Ovary (tissue), 3 donors: ENCODE data around the gene SNTB2.

Experiments
- POLR2A ChIP-seq: fragments of 450-650 bp; IDR thresholded peaks from one replicate; pipeline ENCODE4 v1.6.1; 2017; ENCODE audit warnings: antibody characterized with exemption, mild to moderate bottlenecking, moderate library complexity
- TF ChIP-seq, protein P1 (sequence below), 3 donors: fragments of 450-650 bp in 2 of 3; fragments of 200-600 bp in 1 of 3; IDR thresholded peaks; one replicate each; pipeline versions ENCODE4 v1.5.1 to v1.8.0; 2016 to 2022; ENCODE audit warnings: antibody characterized with exemption in 3 of 3, mild to moderate bottlenecking in 1 of 3
- donor health status: DM: no; HTN: no; CAD: no.

DNA sequence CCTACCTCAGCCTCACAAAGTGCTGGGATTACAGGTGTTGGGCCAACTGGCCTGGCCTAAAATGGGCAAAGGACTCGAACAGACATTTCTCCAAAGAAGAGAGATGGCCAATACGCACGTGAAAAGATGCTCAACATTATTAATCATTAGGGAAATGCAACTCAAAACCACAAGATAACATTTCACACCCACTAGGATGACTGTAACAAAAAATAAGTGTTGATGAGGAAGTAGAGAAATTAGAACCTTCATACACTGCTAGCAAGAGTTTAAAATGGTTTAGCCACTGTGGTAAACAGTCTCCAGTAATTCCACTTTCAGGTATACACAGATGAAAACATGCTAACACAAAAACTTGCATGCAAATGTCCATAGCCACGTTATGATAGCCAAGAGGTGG is 159.0 kb downstream of the SNTB2 start:
- TF ChIP-seq, protein P1, sequence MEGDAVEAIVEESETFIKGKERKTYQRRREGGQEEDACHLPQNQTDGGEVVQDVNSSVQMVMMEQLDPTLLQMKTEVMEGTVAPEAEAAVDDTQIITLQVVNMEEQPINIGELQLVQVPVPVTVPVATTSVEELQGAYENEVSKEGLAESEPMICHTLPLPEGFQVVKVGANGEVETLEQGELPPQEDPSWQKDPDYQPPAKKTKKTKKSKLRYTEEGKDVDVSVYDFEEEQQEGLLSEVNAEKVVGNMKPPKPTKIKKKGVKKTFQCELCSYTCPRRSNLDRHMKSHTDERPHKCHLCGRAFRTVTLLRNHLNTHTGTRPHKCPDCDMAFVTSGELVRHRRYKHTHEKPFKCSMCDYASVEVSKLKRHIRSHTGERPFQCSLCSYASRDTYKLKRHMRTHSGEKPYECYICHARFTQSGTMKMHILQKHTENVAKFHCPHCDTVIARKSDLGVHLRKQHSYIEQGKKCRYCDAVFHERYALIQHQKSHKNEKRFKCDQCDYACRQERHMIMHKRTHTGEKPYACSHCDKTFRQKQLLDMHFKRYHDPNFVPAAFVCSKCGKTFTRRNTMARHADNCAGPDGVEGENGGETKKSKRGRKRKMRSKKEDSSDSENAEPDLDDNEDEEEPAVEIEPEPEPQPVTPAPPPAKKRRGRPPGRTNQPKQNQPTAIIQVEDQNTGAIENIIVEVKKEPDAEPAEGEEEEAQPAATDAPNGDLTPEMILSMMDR (IDR thresholded peaks at IDR 0.05), result no peak
- TF ChIP-seq POLR2A, result no peak
